GM12878 (cell line): ENCODE results near the gene GCDH. TPM values are rescaled to one million over a fixed set of nuclear protein-coding genes. Genes with fewer than 3 reads are reported as not detected.
"Not testable (repeated sequence)": the region's sequence is repeated elsewhere in the genome, so short reads cannot be mapped to it uniquely, and the experiment has no call there.

Source experiments
- ATAC-seq: fragments of 200-7000 bp; cut with Tn5 transposase; 3 replicates; pipeline ENCODE4 v1.9.1; 2020; ENCODE audit warnings: mild to moderate bottlenecking, moderate library complexity
- BruUV-seq: library from RNA; stranded (reverse); fragments of 400-500 nt; replicated peaks from 2 replicates; lab custom pipeline; 2021; lab: Mats Ljungman, UMichigan
- CTCF ChIA-PET: fragments of 300-600 bp; sonication (Branson Sonifier 250); formaldehyde crosslinking; extraction: SDS; loops from one replicate; lab custom pipeline; 2021; ENCODE audit warnings: inconsistent platforms; lab: Yijun Ruan, JAX
- POLR2A ChIA-PET: fragments of 350-600 bp; formaldehyde crosslinking; extraction: SDS; loops from one replicate; lab custom pipeline; 2021; ENCODE audit warnings: inconsistent platforms; lab: Charles Lee
- RAD21 ChIA-PET: fragments of 300-600 bp; sonication (Branson Sonifier 250); formaldehyde crosslinking; loops from one replicate; lab custom pipeline; 2023; ENCODE audit warnings: antibody characterized with exemption; ENCODE audit not compliant: unreplicated experiment; lab: Charles Lee
- SMC1A ChIA-PET: fragments of 300-600 bp; sonication (Branson Sonifier 250); formaldehyde crosslinking; loops from one replicate; lab custom pipeline; 2023; ENCODE audit not compliant: unreplicated experiment, uncharacterized antibody; lab: Charles Lee
- DNase-seq: peaks from one replicate; pipeline ENCODE4 v3.0.0-alpha.2; 2011; ENCODE audit warnings: low read depth, low spot score
- FAIRE-seq: peaks from 3 replicates; lab custom pipeline; 2011; peaks lifted over from hg19 to GRCh38; lab: Jason Lieb, UNC
- H2AFZ ChIP-seq: 2 replicates; pipeline ENCODE4 v1.6.0; 2011; ENCODE audit warnings: low read depth, low read length, control low read depth; ENCODE audit not compliant: control insufficient read depth
- H3K27ac ChIP-seq: 2 replicates; pipeline ENCODE4 v1.5.1; 2011; ENCODE audit warnings: control low read depth; ENCODE audit not compliant: control insufficient read depth, insufficient read depth
- H3K27me3 ChIP-seq, 2 experiments: replicated peaks in 1 of 2; 2 replicates each; pipeline versions ENCODE4 v1.6.0 to v1.6.1; 2011; ENCODE audit warnings: low read length in 1 of 2; ENCODE audit not compliant: control insufficient read depth in 2 of 2, insufficient read depth in 2 of 2
- H3K36me3 ChIP-seq, 2 experiments: 2 replicates each; pipeline ENCODE4 v1.5.1; 2011; ENCODE audit warnings: low read length in 1 of 2; ENCODE audit not compliant: control insufficient read depth in 2 of 2, insufficient read depth in 2 of 2
- H3K4me1 ChIP-seq: 2 replicates; pipeline ENCODE4 v1.6.1; 2011; ENCODE audit warnings: mild to moderate bottlenecking, low read length, moderate library complexity, mixed read lengths; ENCODE audit not compliant: control insufficient read depth, insufficient read depth
- H3K4me2 ChIP-seq: 2 replicates; pipeline ENCODE4 v1.6.0; 2011; ENCODE audit warnings: control low read depth; ENCODE audit not compliant: control insufficient read depth, insufficient read depth
- H3K4me3 ChIP-seq: fragments of 200-600 bp; sonication (generic); 2 replicates; pipeline ENCODE4 v1.5.1; 2016
- H3K79me2 ChIP-seq: 2 replicates; pipeline ENCODE4 v1.6.0; 2011; ENCODE audit warnings: low read length; ENCODE audit not compliant: control insufficient read depth, insufficient read depth
- H3K9ac ChIP-seq: 2 replicates; pipeline ENCODE4 v1.8.0; 2011; ENCODE audit warnings: low read length, control low read depth, mixed read lengths; ENCODE audit not compliant: control insufficient read depth, insufficient read depth
- H3K9me3 ChIP-seq: replicated peaks from 3 replicates; pipeline ENCODE4 v1.5.1; 2011; ENCODE audit warnings: mild to moderate bottlenecking, low read length; ENCODE audit not compliant: control insufficient read depth, insufficient read depth
- H4K20me1 ChIP-seq: 2 replicates; pipeline ENCODE4 v1.6.0; 2011; ENCODE audit not compliant: control insufficient read depth, insufficient read depth
- NFIC ChIP-seq: IDR thresholded peaks from 2 replicates; pipeline ENCODE4 v1.6.1; 2012; ENCODE audit warnings: low read depth, mild to moderate bottlenecking, inconsistent platforms, low read length, moderate library complexity
- POLR2A ChIP-seq: IDR thresholded peaks from 2 replicates; pipeline ENCODE4 v1.6.1; 2011; ENCODE audit warnings: low read depth, mild to moderate bottlenecking, low read length
- POLR2AphosphoS5 ChIP-seq: IDR thresholded peaks from 2 replicates; pipeline ENCODE4 v1.6.1; 2011; ENCODE audit warnings: mild to moderate bottlenecking, low read length, inconsistent platforms
- RUNX3 ChIP-seq: IDR thresholded peaks from 2 replicates; pipeline ENCODE4 v1.6.1; 2012; ENCODE audit warnings: low read length, inconsistent platforms
- SMAD1 ChIP-seq: fragments of 450-650 bp; IDR thresholded peaks from 2 replicates; pipeline ENCODE4 v1.6.1; 2018; ENCODE audit warnings: mild to moderate bottlenecking, low read depth; ENCODE audit not compliant: partially characterized antibody
- SUZ12 ChIP-seq: fragments of 200-600 bp; sonication (generic); IDR thresholded peaks from one replicate; pipeline ENCODE4 v1.6.1; 2018; ENCODE audit warnings: antibody characterized with exemption, mild to moderate bottlenecking; ENCODE audit not compliant: unreplicated experiment
- WGBS: methylation state at CpG from one replicate; pipeline ENCODE4 v1.1.6; 2016; ENCODE audit warnings: low lambda C conversion rate; ENCODE audit not compliant: insufficient replicate concordance, insufficient coverage; ENCODE audit errors: missing lambda C conversion rate; 5-methylcytosine and 5-hydroxymethylcytosine counted together
- in situ Hi-C: fragments of 300-500 bp; cut with MboI; formaldehyde crosslinking; loops from 9 replicates; pipeline ENCODE4 v1.14.3; 2018; ENCODE audit warnings: mixed read lengths
- intact Hi-C: fragments of 100-400 bp; cut with micrococcal nuclease; formaldehyde crosslinking; loops from one replicate; pipeline ENCODE4 v1.14.2; 2022; ENCODE audit not compliant: unreplicated experiment
- polyA plus RNA-seq, 11 experiments: library from polyadenylated mRNA; depleted of rRNA in 4 of 11; unstranded in 6 of 11; stranded (reverse) in 5 of 11; fragments of >200 nt; fragmentation: Nextera tagmentation in 4 of 11; fragmentation: Illumina TruSeq in 1 of 11; extraction: Ambion mirVana in 4 of 11; extraction: Trizol in 1 of 11; gene quantifications; 1 replicate in 1 of 11; 2 replicates in 10 of 11; pipeline versions ENCODE4 v1.2.1 to v1.2.3, GENCODE V29; 2011 to 2016; ENCODE audit warnings: inconsistent platforms in 2 of 11, missing spikeins in 2 of 11, low read depth in 1 of 11
- total RNA-seq, 4 experiments: library from RNA; depleted of rRNA in 3 of 4; stranded (reverse); fragments of >200 nt in 3 of 4; fragmentation: Illumina TruSeq in 1 of 4; extraction: Trizol in 1 of 4; gene quantifications; 2 replicates each; pipeline versions ENCODE4 v1.2.1 to v1.2.3, GENCODE V29; 2013 to 2021

The GCDH gene
- total and polyA plus RNA-seq, 10 of the 15 experiments (the other 5 are each of a cell fraction or from before 2014, with no cell fraction given), result 4.2 to 69.4 (median 39.7) TPM

DNA sequence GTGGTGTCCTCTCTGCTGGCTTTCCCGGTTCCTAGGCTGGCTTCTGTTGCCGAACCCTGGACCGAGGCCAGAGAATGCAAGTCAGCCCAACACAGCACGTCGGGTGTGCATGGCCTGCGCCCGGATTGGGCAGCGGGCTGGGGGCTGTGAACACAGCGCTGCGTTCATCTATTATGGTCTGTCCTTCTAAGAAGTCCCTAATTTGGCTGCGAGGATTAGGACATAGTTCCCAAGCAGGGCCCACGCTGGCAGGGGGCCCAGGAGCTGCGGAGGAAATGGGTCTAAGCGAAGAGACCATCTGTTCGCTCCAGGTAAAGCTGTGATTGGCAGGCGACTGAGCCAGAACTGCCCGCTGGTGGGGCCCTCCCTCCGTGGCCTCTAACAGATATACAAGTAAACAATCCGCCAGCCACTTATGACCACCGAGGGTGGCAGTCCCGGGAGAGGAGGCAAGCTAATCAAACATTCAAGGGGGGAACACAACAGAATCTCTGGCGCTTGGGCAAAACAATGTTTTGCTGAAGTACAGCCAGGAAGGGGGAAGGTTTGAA, 22.1 kb downstream of the GCDH start:
- Histone ChIP-seq H3K9ac (no peak overlapping the region), H2AFZ (no peak overlapping the region; the same call in 1 of the 2 replicates), H3K27ac (no peak overlapping the region)

DNA sequence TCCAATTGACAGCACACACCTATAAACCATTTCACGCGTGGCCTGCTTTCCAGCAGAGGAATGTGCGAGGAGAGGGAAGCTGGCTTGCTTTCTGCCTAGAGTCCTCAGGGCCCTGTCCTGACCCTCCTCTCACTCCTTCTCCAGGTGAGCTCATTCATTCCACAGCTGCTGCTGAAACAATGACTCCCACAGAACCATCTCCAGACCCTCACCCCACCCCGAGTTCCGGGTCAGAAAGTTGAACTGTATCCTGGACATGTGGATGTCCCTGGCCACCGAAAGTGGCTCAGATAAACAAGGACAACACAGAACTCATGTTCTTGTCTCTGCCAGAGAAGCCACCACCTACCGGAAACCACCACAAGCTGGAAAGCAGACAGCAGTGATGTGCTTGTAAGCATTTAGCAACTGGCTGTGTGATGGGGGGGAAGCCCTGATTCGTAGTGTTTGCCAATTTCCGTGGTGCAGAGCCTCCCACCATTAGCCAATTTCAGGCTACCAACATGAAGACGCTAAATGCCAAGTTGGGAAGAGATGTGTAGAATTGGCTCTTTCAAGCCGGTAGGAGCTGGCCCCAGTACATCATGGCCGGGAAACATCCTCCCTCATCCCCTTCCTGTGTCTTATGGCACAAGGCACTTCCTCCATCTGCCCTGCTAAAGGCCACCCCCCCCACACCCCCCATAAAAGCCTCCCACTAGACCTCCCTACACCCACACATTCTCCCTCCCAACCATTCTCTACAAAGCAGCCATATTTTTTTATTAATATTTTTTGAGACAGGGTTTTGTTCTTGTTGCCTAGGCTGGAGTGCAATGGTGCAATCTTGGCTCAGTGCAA, 23.1 kb downstream of the GCDH start:
- ATAC-seq, result peak; percentile 64; the same call in 2 of the 3 replicates
- in situ Hi-C loops, result no loop called here
- no peaks in the 10 kb centered on the region; the same call in 2 of the 3 replicates for H3K9me3 ChIP-seq
- TF ChIP-seq SUZ12 (no peak), SMAD1 (no peak), POLR2A (peak; percentile 68), RUNX3 (0 out of 2 replicates have a peak, but pooled peaks have one; percentile 42)
- TF ChIP-seq, all 136 proteins: peak for 2
- Histone ChIP-seq H3K4me1 (peaks cover 10% of the 10 kb centered on the region), H3K36me3 (no peaks in the 10 kb centered on the region), H3K27me3 (no peaks in the 10 kb centered on the region), H4K20me1 (no peaks in the 10 kb centered on the region), H3K4me2 (no peak overlapping the region), H3K79me2 (no peaks in the 10 kb centered on the region), H3K9ac (no peak overlapping the region), H3K4me3 (no peak overlapping the region), H2AFZ (peak overlapping the region; percentile 40), H3K27ac (no peak overlapping the region)
- ChIA-PET SMC1A (interaction anchor here (0.9 to 1.8 kb wide), 2 partner anchors 15 to 25 kb away, joined by 5 read pairs; no protein-coding TSS in a partner anchor), RAD21 (interaction anchor here (0.6 kb wide), 1 partner anchor 14 kb away, joined by 4 read pairs; no protein-coding TSS in a partner anchor), POLR2A (interaction anchor here (1.0 to 2.4 kb wide), 3 partner anchors 12 to 47 kb away, joined by 4 to 8 read pairs (median 6); partner anchors contain the start of gene FARSA), CTCF (interaction anchor here (1.5 to 4.8 kb wide), 4 partner anchors 13 to 180 kb away, joined by 3 to 23 read pairs (median 10); no protein-coding TSS in a partner anchor)
- no peak for DNase-seq
- no TSS peak for BruUV-seq
- 21% methylated on average over 12 of the region's 12 CpGs for WGBS
- peak; percentile 23 for FAIRE-seq
- intact Hi-C loops, result no loop called here

More for the DNA sequence above, 22.1 kb downstream of the GCDH start:
- Histone ChIP-seq H3K4me1 (peaks cover 7% of the 10 kb centered on the region), H4K20me1 (no peaks in the 10 kb centered on the region), H3K79me2 (no peaks in the 10 kb centered on the region), H3K27me3 (no peaks in the 10 kb centered on the region), H3K36me3 (no peaks in the 10 kb centered on the region), H3K4me3 (no peak overlapping the region), H3K9me3 (no peaks in the 10 kb centered on the region; the same call in 2 of the 3 replicates), H3K4me2 (no peak overlapping the region)
- ChIA-PET SMC1A (interaction anchor here (0.9 to 1.8 kb wide), 3 partner anchors 14 to 47 kb away, joined by 3 to 5 read pairs (median 5); no protein-coding TSS in a partner anchor), CTCF (interaction anchor here (0.8 to 4.8 kb wide), 3 partner anchors 12 to 149 kb away, joined by 3 to 23 read pairs (median 11); no protein-coding TSS in a partner anchor), POLR2A (interaction anchor here (0.7 to 2.4 kb wide), 4 partner anchors 11 to 48 kb away, joined by 4 to 8 read pairs (median 5); partner anchors contain the start of gene FARSA), RAD21 (no interaction called here)
- no peak for TF ChIP-seq NFIC
- TF ChIP-seq POLR2AphosphoS5, result no peak
- ATAC-seq (no peak), DNase-seq (no peak), FAIRE-seq (no peak)
- 68% methylated on average over 22 of the region's 22 CpGs for WGBS
- intact Hi-C loops (no loop called here), in situ Hi-C loops (no loop called here)
- no TSS peak for BruUV-seq

DNA sequence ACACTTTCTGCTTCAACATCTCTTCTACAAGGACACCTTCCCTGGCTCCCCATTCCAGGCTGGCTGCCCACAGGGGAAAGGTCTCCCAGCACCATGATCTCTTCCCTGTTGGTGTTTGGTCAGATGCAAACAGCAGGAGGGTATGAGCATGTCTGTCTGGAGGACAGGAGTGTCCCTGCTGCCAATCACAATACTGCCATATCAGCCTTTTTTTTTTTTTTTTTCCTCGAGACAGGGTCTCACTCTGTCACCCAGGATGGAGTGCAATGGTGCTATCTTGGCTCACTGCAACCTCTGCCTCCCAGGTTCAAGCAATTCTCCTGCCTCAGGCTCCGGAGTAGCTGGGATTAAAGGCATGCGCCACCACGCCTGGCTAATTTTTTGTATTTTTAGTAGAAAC, 24.9 kb downstream of the GCDH start:
- RAD21 ChIA-PET, result interaction anchor here (1.3 kb wide), 1 partner anchor 25 kb away, joined by 3 read pairs; the partner anchor contains the start of gene GCDH
- in situ Hi-C loops, result not testable (repeated sequence)

More for the DNA sequence above, 24.9 kb downstream of the GCDH start:
- H3K4me2 ChIP-seq, H3K79me2 ChIP-seq, intact Hi-C loops, H3K9me3 ChIP-seq, DNase-seq, H3K4me1 ChIP-seq, H2AFZ ChIP-seq, H3K9ac ChIP-seq, H3K27ac ChIP-seq, BruUV-seq, ATAC-seq, FAIRE-seq, H3K4me3 ChIP-seq, H3K36me3 ChIP-seq, H4K20me1 ChIP-seq, H3K27me3 ChIP-seq: not testable (repeated sequence)
- WGBS, result 79% methylated on average over 4 of the region's 4 CpGs
- ChIA-PET SMC1A (interaction anchor here (1.2 kb wide), 1 partner anchor 8 kb away, joined by 3 read pairs; no protein-coding TSS in a partner anchor), POLR2A (interaction anchor here (0.7 to 2.4 kb wide), 2 partner anchors 18 to 35 kb away, joined by 4 to 8 read pairs; partner anchors contain the start of gene FARSA), CTCF (interaction anchor here (1.2 to 4.8 kb wide), 4 partner anchors 15 to 178 kb away, joined by 3 to 23 read pairs (median 6); no protein-coding TSS in a partner anchor)
